ENCODE measurements around the gene MROH9. TPM values are rescaled to one million over a fixed set of nuclear protein-coding genes. Genes with fewer than 3 reads are reported as not detected.

Gene MROH9
- total and polyA plus RNA-seq, 9 of the 15 experiments (the other 6 are each of a cell fraction or from before 2014, with no cell fraction given), result not detected

DNA sequence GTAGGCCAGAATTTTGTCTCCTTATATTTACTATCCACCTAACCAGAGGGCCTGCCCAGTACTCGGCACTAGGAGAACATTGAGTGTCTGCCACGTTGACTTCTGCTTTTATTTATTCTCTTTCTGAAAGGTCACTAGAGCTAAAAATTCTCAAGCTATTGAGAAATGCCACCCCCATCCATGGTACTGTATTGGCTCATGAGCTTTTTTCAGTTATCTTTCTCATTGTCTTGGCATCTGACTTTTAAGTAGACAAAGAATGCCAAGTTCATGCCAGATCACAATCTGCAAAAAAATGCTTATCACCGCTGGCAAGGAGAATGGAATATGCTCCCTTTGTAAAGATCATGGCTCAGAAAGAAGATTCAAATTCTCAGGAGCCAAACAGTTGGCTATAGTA is 49.8 kb upstream of the MROH9 start (continued):
- TF ChIP-seq, protein P1, sequence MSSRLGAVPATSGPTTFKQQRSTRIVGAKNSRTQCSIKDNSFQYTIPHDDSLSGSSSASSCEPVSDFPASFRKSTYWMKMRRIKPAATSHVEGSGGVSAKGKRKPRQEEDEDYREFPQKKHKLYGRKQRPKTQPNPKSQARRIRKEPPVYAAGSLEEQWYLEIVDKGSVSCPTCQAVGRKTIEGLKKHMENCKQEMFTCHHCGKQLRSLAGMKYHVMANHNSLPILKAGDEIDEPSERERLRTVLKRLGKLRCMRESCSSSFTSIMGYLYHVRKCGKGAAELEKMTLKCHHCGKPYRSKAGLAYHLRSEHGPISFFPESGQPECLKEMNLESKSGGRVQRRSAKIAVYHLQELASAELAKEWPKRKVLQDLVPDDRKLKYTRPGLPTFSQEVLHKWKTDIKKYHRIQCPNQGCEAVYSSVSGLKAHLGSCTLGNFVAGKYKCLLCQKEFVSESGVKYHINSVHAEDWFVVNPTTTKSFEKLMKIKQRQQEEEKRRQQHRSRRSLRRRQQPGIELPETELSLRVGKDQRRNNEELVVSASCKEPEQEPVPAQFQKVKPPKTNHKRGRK (tag; IDR thresholded peaks at IDR 0.05), result no peak
- no peak for TF ChIP-seq SP1 (CRISPR knock-in tag; IDR thresholded peaks at IDR 0.05)
- no peak for TF ChIP-seq TAF9B (IDR thresholded peaks at IDR 0.05; ENCODE audit: partially characterized antibody)
- no peak for TF ChIP-seq LARP7 (IDR thresholded peaks at IDR 0.05)
- TF ChIP-seq, protein P2, sequence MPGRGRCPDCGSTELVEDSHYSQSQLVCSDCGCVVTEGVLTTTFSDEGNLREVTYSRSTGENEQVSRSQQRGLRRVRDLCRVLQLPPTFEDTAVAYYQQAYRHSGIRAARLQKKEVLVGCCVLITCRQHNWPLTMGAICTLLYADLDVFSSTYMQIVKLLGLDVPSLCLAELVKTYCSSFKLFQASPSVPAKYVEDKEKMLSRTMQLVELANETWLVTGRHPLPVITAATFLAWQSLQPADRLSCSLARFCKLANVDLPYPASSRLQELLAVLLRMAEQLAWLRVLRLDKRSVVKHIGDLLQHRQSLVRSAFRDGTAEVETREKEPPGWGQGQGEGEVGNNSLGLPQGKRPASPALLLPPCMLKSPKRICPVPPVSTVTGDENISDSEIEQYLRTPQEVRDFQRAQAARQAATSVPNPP (IDR thresholded peaks at IDR 0.05; ENCODE audit: borderline replicate concordance, insufficient read depth, insufficient read length), result no peak
- no peak for TF ChIP-seq KLF1 (tag; IDR thresholded peaks at IDR 0.05)
- no peak for TF ChIP-seq CBFA2T2 (conservative IDR thresholded peaks at IDR 0.05)
- TF ChIP-seq NBN (IDR thresholded peaks at IDR 0.05; ENCODE audit: low read depth), result no peak

DNA sequence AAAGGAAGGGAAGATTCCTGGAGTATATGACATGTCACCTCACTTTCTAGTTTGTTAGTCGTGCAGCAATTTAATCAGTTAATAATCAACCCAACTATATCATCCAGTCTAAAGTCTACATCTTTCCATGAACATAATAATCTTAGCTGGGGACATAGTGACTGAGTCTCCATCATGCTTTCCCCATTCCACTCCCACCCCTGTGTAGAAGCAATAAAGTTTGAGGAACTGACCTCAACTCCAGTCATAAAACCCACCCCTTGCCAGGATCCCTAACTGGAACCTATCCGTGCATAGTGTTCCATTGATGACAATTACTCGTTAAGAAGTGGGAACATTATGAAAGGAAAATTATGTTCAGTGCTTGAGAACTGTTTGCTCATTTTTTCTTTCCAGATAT is 48.9 kb upstream of the MROH9 start:
- Histone ChIP-seq H3K9me3 (replicated peaks; ENCODE audit: control insufficient read depth, insufficient read depth, low read depth, low read length) (no peaks in the 10 kb centered on the region; the same call in 1 of the 2 replicates), H3K27ac (ENCODE audit: extremely low read depth, low read depth, low read length) (no peak overlapping the region), H3K36me3 (ENCODE audit: control insufficient read depth, insufficient read depth, low read length) (no peaks in the 10 kb centered on the region), H3K4me2 (ENCODE audit: insufficient read depth, low read length) (no peak overlapping the region), H3K9ac (ENCODE audit: insufficient read depth in 1 of 2, low read depth in 2 of 2, low read length in 2 of 2) (no peak overlapping the region), H3K4me1 (replicated peaks in 1 of 2; ENCODE audit: control insufficient read depth in 2 of 2, insufficient read depth in 2 of 2, low read length in 2 of 2) (no peaks in the 10 kb centered on the region), H3K79me2 (ENCODE audit: control insufficient read depth, insufficient read depth, low read length) (no peaks in the 10 kb centered on the region), H2AFZ (ENCODE audit: low read depth, low read length) (no peak overlapping the region), H3K27me3 (ENCODE audit: control insufficient read depth in 2 of 2, insufficient read depth in 2 of 2, low read length in 2 of 2) (no peaks in the 10 kb centered on the region), H3K4me3 (no peak overlapping the region), H4K20me1 (replicated peaks; ENCODE audit: control insufficient read depth, insufficient read depth, low read length) (no peaks in the 10 kb centered on the region), H3K9me1 (ENCODE audit: control insufficient read depth, insufficient read depth, low read length) (no peaks in the 10 kb centered on the region)
- no peak for FAIRE-seq
- 4% methylated on average over 3 of the region's 3 CpGs for WGBS (ENCODE audit: insufficient coverage, low coverage, missing lambda C conversion rate)
- ChIA-PET CTCF (ENCODE audit: low intra/inter-chr PET ratio) (no interaction called here), POLR2A (no interaction called here)
- in situ Hi-C loops (cut with MboI) (no loop called here), intact Hi-C loops (cut with micrococcal nuclease) (no loop called here)
- ATAC-seq, result no peak
- DNase-seq (ENCODE audit: extremely low read depth in 1 of 4, low spot score in 3 of 4), result no peak
- no TSS peak for BruUV-seq (replicated peaks)
- no peak for TF ChIP-seq HNRNPUL1 (IDR thresholded peaks at IDR 0.05; ENCODE audit: low read length)
- TF ChIP-seq BMI1 (IDR thresholded peaks at IDR 0.05; ENCODE audit: low read length), result no peak
- TF ChIP-seq, protein P3, sequence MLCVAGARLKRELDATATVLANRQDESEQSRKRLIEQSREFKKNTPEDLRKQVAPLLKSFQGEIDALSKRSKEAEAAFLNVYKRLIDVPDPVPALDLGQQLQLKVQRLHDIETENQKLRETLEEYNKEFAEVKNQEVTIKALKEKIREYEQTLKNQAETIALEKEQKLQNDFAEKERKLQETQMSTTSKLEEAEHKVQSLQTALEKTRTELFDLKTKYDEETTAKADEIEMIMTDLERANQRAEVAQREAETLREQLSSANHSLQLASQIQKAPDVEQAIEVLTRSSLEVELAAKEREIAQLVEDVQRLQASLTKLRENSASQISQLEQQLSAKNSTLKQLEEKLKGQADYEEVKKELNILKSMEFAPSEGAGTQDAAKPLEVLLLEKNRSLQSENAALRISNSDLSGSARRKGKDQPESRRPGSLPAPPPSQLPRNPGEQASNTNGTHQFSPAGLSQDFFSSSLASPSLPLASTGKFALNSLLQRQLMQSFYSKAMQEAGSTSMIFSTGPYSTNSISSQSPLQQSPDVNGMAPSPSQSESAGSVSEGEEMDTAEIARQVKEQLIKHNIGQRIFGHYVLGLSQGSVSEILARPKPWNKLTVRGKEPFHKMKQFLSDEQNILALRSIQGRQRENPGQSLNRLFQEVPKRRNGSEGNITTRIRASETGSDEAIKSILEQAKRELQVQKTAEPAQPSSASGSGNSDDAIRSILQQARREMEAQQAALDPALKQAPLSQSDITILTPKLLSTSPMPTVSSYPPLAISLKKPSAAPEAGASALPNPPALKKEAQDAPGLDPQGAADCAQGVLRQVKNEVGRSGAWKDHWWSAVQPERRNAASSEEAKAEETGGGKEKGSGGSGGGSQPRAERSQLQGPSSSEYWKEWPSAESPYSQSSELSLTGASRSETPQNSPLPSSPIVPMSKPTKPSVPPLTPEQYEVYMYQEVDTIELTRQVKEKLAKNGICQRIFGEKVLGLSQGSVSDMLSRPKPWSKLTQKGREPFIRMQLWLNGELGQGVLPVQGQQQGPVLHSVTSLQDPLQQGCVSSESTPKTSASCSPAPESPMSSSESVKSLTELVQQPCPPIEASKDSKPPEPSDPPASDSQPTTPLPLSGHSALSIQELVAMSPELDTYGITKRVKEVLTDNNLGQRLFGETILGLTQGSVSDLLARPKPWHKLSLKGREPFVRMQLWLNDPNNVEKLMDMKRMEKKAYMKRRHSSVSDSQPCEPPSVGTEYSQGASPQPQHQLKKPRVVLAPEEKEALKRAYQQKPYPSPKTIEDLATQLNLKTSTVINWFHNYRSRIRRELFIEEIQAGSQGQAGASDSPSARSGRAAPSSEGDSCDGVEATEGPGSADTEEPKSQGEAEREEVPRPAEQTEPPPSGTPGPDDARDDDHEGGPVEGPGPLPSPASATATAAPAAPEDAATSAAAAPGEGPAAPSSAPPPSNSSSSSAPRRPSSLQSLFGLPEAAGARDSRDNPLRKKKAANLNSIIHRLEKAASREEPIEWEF (CRISPR knock-in tag; IDR thresholded peaks at IDR 0.05), result no peak
- TF ChIP-seq, protein P4, sequence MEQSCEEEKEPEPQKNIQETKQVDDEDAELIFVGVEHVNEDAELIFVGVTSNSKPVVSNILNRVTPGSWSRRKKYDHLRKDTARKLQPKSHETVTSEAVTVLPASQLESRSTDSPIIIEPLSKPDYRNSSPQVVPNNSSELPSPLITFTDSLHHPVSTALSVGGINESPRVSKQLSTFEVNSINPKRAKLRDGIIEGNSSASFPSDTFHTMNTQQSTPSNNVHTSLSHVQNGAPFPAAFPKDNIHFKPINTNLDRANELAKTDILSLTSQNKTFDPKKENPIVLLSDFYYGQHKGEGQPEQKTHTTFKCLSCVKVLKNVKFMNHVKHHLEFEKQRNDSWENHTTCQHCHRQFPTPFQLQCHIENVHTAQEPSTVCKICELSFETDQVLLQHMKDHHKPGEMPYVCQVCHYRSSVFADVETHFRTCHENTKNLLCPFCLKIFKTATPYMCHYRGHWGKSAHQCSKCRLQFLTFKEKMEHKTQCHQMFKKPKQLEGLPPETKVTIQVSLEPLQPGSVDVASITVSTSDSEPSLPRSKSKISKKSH (CRISPR knock-in tag; IDR thresholded peaks at IDR 0.05), result no peak

Data from K562 (cell line).